DOHH2 (cell line): ENCODE results near the gene RNF167.
A peak's percentile ranks its signal among the peaks of the same experiment; 100 is the strongest.

Experiments used
- H3F3A ChIP-seq: fragments of 200-600 bp; sonication (generic), shearing (Covaris generic); 2 replicates; pipeline ENCODE4 v1.6.0; 2016; ENCODE audit warnings: antibody characterized with exemption, mild to moderate bottlenecking; ENCODE audit not compliant: control insufficient read depth, insufficient read depth
- H3K27ac ChIP-seq: fragments of 200-600 bp; sonication (generic); 2 replicates; pipeline ENCODE4 v1.5.1; 2014; ENCODE audit warnings: low read depth, mild to moderate bottlenecking, low read length, moderate library complexity
- H3K27me3 ChIP-seq: fragments of 200-600 bp; sonication (generic); 2 replicates; pipeline ENCODE4 v1.6.1; 2014; ENCODE audit warnings: mild to moderate bottlenecking, low read length, mixed read lengths; ENCODE audit not compliant: control insufficient read depth
- H3K36me3 ChIP-seq: fragments of 200-600 bp; sonication (generic); 2 replicates; pipeline ENCODE4 v1.6.1; 2014; ENCODE audit warnings: mild to moderate bottlenecking, low read length, moderate library complexity, mixed read lengths; ENCODE audit not compliant: control insufficient read depth
- H3K4me1 ChIP-seq: fragments of 200-600 bp; sonication (generic); 2 replicates; pipeline ENCODE4 v1.6.1; 2014; ENCODE audit warnings: mild to moderate bottlenecking, low read length, mixed read lengths; ENCODE audit not compliant: control insufficient read depth
- H3K4me2 ChIP-seq: fragments of 200-600 bp; sonication (generic); 2 replicates; pipeline ENCODE4 v1.6.0; 2014; ENCODE audit warnings: mild to moderate bottlenecking, low read length, moderate library complexity
- H3K4me3 ChIP-seq: fragments of 200-600 bp; sonication (generic); 2 replicates; pipeline ENCODE4 v1.5.1; 2014; ENCODE audit warnings: mild to moderate bottlenecking, low read length, mixed read lengths
- H3K79me2 ChIP-seq: fragments of 200-600 bp; sonication (generic); 2 replicates; pipeline ENCODE4 v1.6.1; 2014; ENCODE audit warnings: mild to moderate bottlenecking, low read length, mixed read lengths; ENCODE audit not compliant: control insufficient read depth
- H3K9me2 ChIP-seq: fragments of 200-600 bp; sonication (generic); replicated peaks from 2 replicates; pipeline ENCODE4 v1.6.1; 2014; ENCODE audit warnings: mild to moderate bottlenecking, low read length, mixed read lengths; ENCODE audit not compliant: control insufficient read depth
- H3K9me3 ChIP-seq: fragments of 200-600 bp; sonication (generic); 2 replicates; pipeline ENCODE4 v1.6.1; 2014; ENCODE audit warnings: antibody characterized with exemption, low read length, mixed read lengths; ENCODE audit not compliant: control insufficient read depth, insufficient read depth
- H4K20me1 ChIP-seq: fragments of 200-600 bp; sonication (generic); 2 replicates; pipeline ENCODE4 v1.6.0; 2014; ENCODE audit warnings: low read depth, mild to moderate bottlenecking, antibody characterized with exemption, low read length, moderate library complexity; ENCODE audit not compliant: control insufficient read depth, insufficient read depth
- EZH2phosphoT487 ChIP-seq: fragments of 200-600 bp; sonication (generic); IDR thresholded peaks from 2 replicates; pipeline ENCODE4 v1.6.1; 2017; ENCODE audit warnings: borderline replicate concordance, mild to moderate bottlenecking, antibody characterized with exemption, low read length, moderate library complexity, mixed read lengths
- TF ChIP-seq, protein P1 (sequence below): fragments of 200-600 bp; sonication (generic); IDR thresholded peaks from one replicate; pipeline ENCODE4 v1.5.1; 2014; ENCODE audit warnings: antibody characterized with exemption, mild to moderate bottlenecking, low read depth, low read length; ENCODE audit not compliant: poor library complexity, severe bottlenecking

RNF167 gene

GRCh38 chr17:4945176-4945943, 5.3 kb downstream of the RNF167 start:
- Histone ChIP-seq H3F3A (peaks cover 69% of the 10 kb centered on the region), H3K4me3 (peak overlapping the region; percentile 50), H3K9me3 (no peaks in the 10 kb centered on the region), H3K4me2 (peak overlapping the region; percentile 94), H3K9me2 (no peaks in the 10 kb centered on the region), H3K4me1 (peaks cover 65% of the 10 kb centered on the region), H3K27me3 (no peaks in the 10 kb centered on the region), H3K27ac (peak overlapping the region; percentile 99), H3K79me2 (peaks cover 83% of the 10 kb centered on the region), H3K36me3 (peaks cover 80% of the 10 kb centered on the region), H4K20me1 (peaks cover 13% of the 10 kb centered on the region; the same call in 1 of the 2 replicates)
- TF ChIP-seq EZH2phosphoT487 = no peak
- TF ChIP-seq, protein P1, sequence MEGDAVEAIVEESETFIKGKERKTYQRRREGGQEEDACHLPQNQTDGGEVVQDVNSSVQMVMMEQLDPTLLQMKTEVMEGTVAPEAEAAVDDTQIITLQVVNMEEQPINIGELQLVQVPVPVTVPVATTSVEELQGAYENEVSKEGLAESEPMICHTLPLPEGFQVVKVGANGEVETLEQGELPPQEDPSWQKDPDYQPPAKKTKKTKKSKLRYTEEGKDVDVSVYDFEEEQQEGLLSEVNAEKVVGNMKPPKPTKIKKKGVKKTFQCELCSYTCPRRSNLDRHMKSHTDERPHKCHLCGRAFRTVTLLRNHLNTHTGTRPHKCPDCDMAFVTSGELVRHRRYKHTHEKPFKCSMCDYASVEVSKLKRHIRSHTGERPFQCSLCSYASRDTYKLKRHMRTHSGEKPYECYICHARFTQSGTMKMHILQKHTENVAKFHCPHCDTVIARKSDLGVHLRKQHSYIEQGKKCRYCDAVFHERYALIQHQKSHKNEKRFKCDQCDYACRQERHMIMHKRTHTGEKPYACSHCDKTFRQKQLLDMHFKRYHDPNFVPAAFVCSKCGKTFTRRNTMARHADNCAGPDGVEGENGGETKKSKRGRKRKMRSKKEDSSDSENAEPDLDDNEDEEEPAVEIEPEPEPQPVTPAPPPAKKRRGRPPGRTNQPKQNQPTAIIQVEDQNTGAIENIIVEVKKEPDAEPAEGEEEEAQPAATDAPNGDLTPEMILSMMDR = no peak

GRCh38 chr17:4945944-4946280, 5.8 kb downstream of the RNF167 start:
- peak overlapping the region; percentile 93 for H3K4me3 ChIP-seq
- peaks cover 70% of the 10 kb centered on the region for H3K4me1 ChIP-seq
- H3K27me3 ChIP-seq = no peaks in the 10 kb centered on the region
- H3K27ac ChIP-seq = peak overlapping the region; percentile 99
- peaks cover 83% of the 10 kb centered on the region for H3K79me2 ChIP-seq
- peaks cover 67% of the 10 kb centered on the region for H3F3A ChIP-seq
- peak overlapping the region; percentile 94 for H3K4me2 ChIP-seq
- no peaks in the 10 kb centered on the region for H3K9me3 ChIP-seq
- peaks cover 13% of the 10 kb centered on the region; the same call in 1 of the 2 replicates for H4K20me1 ChIP-seq
- no peaks in the 10 kb centered on the region for H3K9me2 ChIP-seq
- H3K36me3 ChIP-seq = peaks cover 75% of the 10 kb centered on the region
- TF ChIP-seq, protein P1 = no peak
- no peak for TF ChIP-seq EZH2phosphoT487

GRCh38 chr17:4946312-4946976, 6.4 kb downstream of the RNF167 start:
- Histone ChIP-seq H4K20me1 (peaks cover 13% of the 10 kb centered on the region; the same call in 1 of the 2 replicates), H3K27ac (peak overlapping the region; percentile 99), H3F3A (peaks cover 64% of the 10 kb centered on the region), H3K9me2 (no peaks in the 10 kb centered on the region), H3K4me3 (peak overlapping the region; percentile 93), H3K4me2 (peak overlapping the region; percentile 94), H3K79me2 (peaks cover 80% of the 10 kb centered on the region), H3K27me3 (no peaks in the 10 kb centered on the region), H3K9me3 (no peaks in the 10 kb centered on the region), H3K4me1 (peaks cover 71% of the 10 kb centered on the region), H3K36me3 (peaks cover 69% of the 10 kb centered on the region)
- TF ChIP-seq, protein P1 = no peak
- no peak for TF ChIP-seq EZH2phosphoT487
